Measurements from ENCODE around the gene ISLR2.
"Not testable (repeated sequence)": the region's sequence is repeated elsewhere in the genome, so short reads cannot be mapped to it uniquely, and the experiment has no call there.

Gene ISLR2

GRCh38 chr15:74130155-74130848, at the start of gene ISLR2:
Gene ISLR2 (plus strand): TSS chr15:74130586. CDS start chr15:74132755, 2,169 bp downstream.
- in situ Hi-C loops (cut with HindIII; ENCODE audit: low sequenced_read_pairs): no loop called here

DNA sequence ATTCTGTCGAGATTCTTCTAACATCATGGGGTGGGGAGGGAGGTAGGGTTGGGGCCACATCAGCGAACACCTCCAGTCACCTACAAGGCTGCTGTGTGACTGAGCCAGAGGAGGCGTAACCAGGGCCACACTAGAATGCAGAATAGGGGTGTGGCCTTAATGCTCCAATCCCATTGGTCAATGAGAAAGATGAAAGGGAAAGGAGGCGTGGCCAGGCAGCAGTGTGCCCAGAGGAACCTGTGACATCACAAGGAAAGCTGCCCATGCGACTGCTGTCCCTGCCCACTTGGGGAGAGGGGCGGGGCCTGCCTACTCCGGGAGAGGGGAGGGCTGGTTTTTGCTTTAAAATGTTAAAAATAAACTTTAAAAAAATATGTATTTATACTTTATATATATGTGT, 47.9 kb upstream of the ISLR2 start, which contains the start of gene GOLGA6A:
GOLGA6A (minus strand) TSS at position 101 of the 400 bp plus-strand sequence; CDS start at position 60, 41 bp downstream.
- in situ Hi-C loops (cut with HindIII; ENCODE audit: low sequenced_read_pairs): not testable (repeated sequence)

DNA sequence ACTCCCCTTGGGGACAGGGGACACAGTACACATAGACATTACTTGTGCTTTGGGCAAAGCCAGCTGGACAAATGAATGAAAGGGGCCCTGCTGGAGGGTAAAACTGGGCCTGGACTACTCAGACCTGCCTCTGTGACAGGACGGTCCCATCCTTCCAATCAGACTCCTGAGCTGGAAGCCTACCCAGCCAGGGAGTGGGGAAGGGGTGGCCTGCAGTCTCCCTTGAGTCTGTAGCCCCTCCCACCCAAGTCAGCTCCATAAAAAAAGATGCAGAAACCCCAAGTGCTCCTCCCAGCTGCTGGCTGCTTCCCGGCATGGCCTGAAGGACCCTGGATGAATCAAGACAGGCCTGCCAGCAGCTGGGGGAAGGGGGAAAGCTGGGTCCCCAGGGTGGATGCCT, 35.8 kb upstream of the ISLR2 start:
- in situ Hi-C loops (cut with HindIII; ENCODE audit: low sequenced_read_pairs): not testable (repeated sequence)

GRCh38 chr15:74095610-74096009, 34.8 kb upstream of the ISLR2 start:
- in situ Hi-C loops (cut with HindIII; ENCODE audit: low sequenced_read_pairs): not testable (repeated sequence)

DNA sequence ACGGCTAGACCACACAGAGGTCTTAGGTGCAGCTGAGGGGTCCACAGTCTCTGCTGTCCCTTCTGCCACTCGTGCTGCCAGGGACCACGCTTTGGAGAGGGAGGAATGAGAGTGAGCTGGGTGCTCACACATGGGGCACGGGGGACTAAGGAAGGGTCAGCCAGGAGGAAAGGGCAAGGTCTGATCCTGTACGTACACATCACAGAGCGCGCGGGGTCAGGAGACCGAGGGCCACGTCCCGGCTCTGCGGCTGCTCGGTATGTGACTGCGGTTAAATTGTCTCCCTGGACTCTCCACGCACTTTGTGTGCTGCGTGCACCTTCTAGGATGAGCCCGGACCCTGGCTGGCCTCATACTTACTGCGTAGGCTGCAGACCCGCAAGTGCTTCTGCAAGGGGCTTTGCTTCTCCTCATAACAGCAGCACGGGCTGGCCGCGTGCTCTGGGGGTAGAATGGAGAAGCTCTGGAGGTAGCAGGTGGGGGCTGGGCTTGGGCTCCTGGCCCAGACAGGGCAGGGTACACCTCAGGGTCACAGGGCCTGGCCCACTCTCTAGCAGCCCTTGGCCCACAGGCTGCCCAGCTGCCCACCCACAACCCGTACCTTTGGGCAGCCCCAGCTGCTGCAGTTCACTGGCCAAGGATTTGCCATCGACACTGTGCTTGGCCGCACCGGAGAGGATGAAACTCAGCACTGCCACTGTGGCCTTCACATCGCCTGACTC, 33.5 kb upstream of the ISLR2 start:
- in situ Hi-C loops (cut with HindIII; ENCODE audit: low sequenced_read_pairs): not testable (repeated sequence)

DNA sequence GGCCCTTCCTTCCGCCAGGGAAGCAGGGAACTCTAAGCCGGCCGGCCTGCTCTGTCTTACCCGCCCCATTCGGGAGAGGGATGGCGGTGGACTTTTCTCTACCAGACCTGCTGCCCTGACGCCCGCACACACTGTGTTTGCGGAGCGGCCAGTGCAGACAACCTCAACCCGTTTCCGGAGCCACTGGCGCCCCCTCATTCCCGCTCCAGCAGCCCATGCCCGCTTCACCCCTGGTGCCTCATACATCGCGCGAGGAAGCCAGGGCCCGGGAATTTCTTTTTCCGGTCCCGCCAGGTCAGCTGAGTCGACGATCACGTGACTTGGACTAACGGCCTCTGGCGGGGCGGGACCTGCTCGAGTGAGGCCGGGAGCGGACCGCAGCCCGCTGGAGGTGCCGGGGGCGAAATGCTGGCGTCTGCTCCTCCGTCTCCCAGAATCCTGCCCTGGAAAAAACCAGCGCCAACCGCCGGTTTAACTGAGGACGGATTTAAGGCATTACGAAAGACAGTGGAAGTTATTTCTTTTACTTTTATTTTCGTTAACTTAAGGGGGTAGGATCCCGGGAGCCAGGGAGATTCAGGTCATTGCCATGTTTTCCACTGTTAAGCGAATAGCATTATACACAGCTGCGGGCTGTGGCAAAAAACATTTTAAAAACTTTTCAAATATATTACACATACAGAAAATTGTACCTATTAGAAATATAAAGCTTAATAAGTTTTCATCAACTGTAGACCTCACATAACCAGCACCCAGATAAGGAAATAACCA, 30.2 kb upstream of the ISLR2 start:
- in situ Hi-C loops (cut with HindIII; ENCODE audit: low sequenced_read_pairs): loop anchor here (25.0 kb wide), 1 partner anchor 212 kb away; no protein-coding TSS in a partner anchor

- in situ Hi-C loops (cut with HindIII; ENCODE audit: low sequenced_read_pairs): loop anchor here (25.0 kb wide), 1 partner anchor 204 kb away; no protein-coding TSS in a partner anchor
Observed at GRCh38 chr15:74108111-74108510, 22.3 kb upstream of the ISLR2 start.

DNA sequence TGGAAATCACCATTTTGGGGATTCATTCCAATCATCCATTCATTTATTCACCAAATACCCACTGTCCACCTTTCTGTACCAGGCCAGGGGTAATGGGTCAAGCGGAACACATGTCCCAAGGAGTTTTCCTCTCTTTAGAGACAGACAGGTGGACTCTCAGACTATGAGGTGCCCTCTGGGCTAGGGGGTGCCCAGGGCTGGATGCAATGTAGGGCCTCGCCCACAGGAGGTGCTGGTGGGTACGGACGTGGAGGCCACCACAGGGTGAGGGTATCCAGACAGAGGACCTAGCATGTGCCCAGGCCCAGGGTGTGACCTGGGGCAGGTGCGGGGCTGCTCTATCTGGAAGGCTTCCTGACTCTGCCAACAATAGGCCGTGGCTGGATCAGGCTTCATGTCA, 21.8 kb upstream of the ISLR2 start:
- in situ Hi-C loops (cut with HindIII; ENCODE audit: low sequenced_read_pairs): loop anchor here (25.0 kb wide), 1 partner anchor 204 kb away; no protein-coding TSS in a partner anchor

GRCh38 chr15:74109713-74110112, 20.7 kb upstream of the ISLR2 start:
- in situ Hi-C loops (cut with HindIII; ENCODE audit: low sequenced_read_pairs): loop anchor here (25.0 kb wide), 1 partner anchor 203 kb away; no protein-coding TSS in a partner anchor

DNA sequence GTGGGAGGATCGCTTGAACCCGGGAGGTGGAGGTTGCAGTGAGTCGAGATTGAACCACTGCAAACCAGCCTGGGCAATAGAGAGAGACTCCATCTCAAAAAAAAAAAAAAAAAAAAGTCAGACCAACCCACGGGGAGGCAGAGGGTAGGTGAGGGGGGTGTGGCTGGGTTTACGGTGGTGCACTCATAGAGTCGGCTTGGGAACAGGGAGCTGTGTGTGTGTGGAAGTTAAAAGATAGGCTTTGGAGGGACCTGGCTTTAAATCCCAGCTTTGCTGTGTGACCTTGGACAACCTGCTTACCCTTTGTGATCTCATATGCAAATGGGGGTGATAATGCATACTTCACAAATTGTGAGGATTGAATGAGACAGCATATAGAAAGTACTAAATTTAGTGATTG, 10.0 kb upstream of the ISLR2 start:
- in situ Hi-C loops (cut with HindIII; ENCODE audit: low sequenced_read_pairs): loop anchor here (10.0 to 25.0 kb wide), 2 partner anchors 76 to 192 kb away; no protein-coding TSS in a partner anchor

- in situ Hi-C loops (cut with HindIII; ENCODE audit: low sequenced_read_pairs): loop anchor here (10.0 to 25.0 kb wide), 2 partner anchors 76 to 191 kb away; no protein-coding TSS in a partner anchor
Observed at GRCh38 chr15:74121039-74121438, 9.3 kb upstream of the ISLR2 start.

DNA sequence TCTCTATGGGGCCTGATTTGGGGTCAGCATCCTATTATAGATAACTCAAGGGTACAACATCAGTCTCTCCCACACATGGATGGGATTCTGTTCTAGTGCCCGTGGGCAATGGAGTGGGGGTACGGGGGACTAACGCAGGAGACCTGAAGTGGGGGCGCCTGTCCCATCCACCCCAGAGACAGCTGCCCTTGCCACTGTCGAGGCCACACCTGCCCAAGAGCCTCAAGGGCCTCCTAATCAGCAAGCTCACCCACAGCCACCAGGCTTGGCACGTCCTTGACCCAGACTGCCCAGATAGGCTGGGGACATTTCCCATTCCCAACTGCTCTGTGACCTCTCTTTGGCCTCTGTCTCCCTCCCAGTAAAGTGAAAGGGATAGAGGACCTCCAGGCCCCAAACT, 8.5 kb upstream of the ISLR2 start:
- in situ Hi-C loops (cut with HindIII; ENCODE audit: low sequenced_read_pairs): loop anchor here (10.0 to 25.0 kb wide), 2 partner anchors 77 to 190 kb away; no protein-coding TSS in a partner anchor

DNA sequence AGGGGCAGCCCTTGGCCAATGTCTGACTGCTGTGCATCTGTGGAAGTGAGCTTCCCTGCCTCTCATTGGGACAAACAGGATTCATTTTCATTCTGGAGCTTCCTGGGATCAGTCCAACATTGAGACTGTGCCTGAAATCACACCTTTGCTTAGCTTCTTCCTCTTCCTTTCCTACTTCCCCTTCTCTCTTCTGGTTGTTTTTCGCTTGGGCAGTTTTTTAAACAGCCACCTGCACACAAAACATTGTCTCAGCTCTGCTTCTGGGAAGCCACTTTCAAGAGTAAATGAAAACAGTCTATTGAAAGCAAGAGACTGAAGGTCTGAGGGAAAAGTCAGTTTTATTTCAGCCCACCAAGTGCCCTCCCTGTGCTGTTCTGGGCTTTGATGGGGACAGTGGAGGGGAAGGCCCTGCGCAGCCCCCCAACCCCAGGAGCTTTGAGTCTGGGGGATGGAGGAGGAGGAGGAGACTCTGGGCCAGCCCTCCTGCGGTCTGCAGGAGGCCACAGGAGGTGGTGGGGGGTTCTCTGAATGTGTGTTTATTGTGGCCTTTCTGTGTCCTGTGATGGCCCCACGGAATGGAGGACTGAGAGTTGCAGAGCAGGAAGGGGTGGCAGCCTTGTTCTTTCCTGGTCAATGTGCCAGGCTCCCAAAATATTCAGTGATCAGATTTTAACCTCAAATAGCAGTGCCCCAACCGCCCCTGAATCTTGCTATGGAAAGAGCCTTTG, 7.8 kb upstream of the ISLR2 start:
- in situ Hi-C loops (cut with HindIII; ENCODE audit: low sequenced_read_pairs): loop anchor here (10.0 to 25.0 kb wide), 2 partner anchors 78 to 190 kb away; no protein-coding TSS in a partner anchor

GRCh38 chr15:74123131-74123429, 7.3 kb upstream of the ISLR2 start:
- in situ Hi-C loops (cut with HindIII; ENCODE audit: low sequenced_read_pairs): loop anchor here (10.0 to 25.0 kb wide), 2 partner anchors 78 to 189 kb away; no protein-coding TSS in a partner anchor

GRCh38 chr15:74123658-74124057, 6.7 kb upstream of the ISLR2 start:
- in situ Hi-C loops (cut with HindIII; ENCODE audit: low sequenced_read_pairs): loop anchor here (10.0 to 25.0 kb wide), 2 partner anchors 79 to 189 kb away; no protein-coding TSS in a partner anchor

GRCh38 chr15:74124196-74124595, 6.2 kb upstream of the ISLR2 start:
- in situ Hi-C loops (cut with HindIII; ENCODE audit: low sequenced_read_pairs): loop anchor here (10.0 to 25.0 kb wide), 2 partner anchors 79 to 188 kb away; no protein-coding TSS in a partner anchor

- in situ Hi-C loops (cut with HindIII; ENCODE audit: low sequenced_read_pairs): loop anchor here (10.0 to 25.0 kb wide), 2 partner anchors 80 to 188 kb away; no protein-coding TSS in a partner anchor
Observed at GRCh38 chr15:74124759-74125158, 5.6 kb upstream of the ISLR2 start.

- in situ Hi-C loops (cut with HindIII; ENCODE audit: low sequenced_read_pairs): loop anchor here (10.0 kb wide), 1 partner anchor 83 kb away; no protein-coding TSS in a partner anchor
Observed at GRCh38 chr15:74127255-74127953, 3.0 kb upstream of the ISLR2 start.
